Measurements from ENCODE around the gene EP400. TPM values are rescaled to one million over a fixed set of nuclear protein-coding genes. Genes with fewer than 3 reads are reported as not detected.
A peak's percentile ranks its signal among the peaks of the same experiment; 100 is the strongest.
"Not testable (repeated sequence)": the region's sequence is repeated elsewhere in the genome, so short reads cannot be mapped to it uniquely, and the experiment has no call there.

The EP400 gene
- total RNA-seq, 1 experiment from 2014 or later = 6.0 TPM

GRCh38 chr12:132029503-132030300 lies 80.0 kb downstream of the EP400 start:
- peak; percentile 21 for DNase-seq
- no peaks in the 10 kb centered on the region for H3K9me3 ChIP-seq
- no peak overlapping the region for H3K4me3 ChIP-seq
- H3K36me3 ChIP-seq = peaks cover 96% of the 10 kb centered on the region
- no peaks in the 10 kb centered on the region for H3K27me3 ChIP-seq

- Histone ChIP-seq H3K4me3 (no peak overlapping the region), H3K36me3 (peaks cover 98% of the 10 kb centered on the region), H3K9me3 (no peaks in the 10 kb centered on the region), H3K27me3 (no peaks in the 10 kb centered on the region)
- peak; percentile 26 for DNase-seq
These were observed 80.8 kb downstream of the EP400 start for GRCh38 chr12:132030367-132031038.

GRCh38 chr12:132033627-132034026 lies 83.9 kb downstream of the EP400 start:
- no peak for DNase-seq
- no peaks in the 10 kb centered on the region for H3K27me3 ChIP-seq
- H3K4me3 ChIP-seq = no peak overlapping the region
- no peaks in the 10 kb centered on the region for H3K9me3 ChIP-seq
- H3K36me3 ChIP-seq = peaks cover 93% of the 10 kb centered on the region

GRCh38 chr12:132036063-132036683 lies 86.4 kb downstream of the EP400 start:
- no peak for DNase-seq
- no peaks in the 10 kb centered on the region for H3K9me3 ChIP-seq
- no peak overlapping the region for H3K4me3 ChIP-seq
- no peaks in the 10 kb centered on the region for H3K27me3 ChIP-seq
- H3K36me3 ChIP-seq = peaks cover 88% of the 10 kb centered on the region

- peaks cover 77% of the 10 kb centered on the region for H3K36me3 ChIP-seq
- H3K9me3 ChIP-seq = no peaks in the 10 kb centered on the region
- H3K27me3 ChIP-seq = no peaks in the 10 kb centered on the region
- no peak overlapping the region for H3K4me3 ChIP-seq
- no peak for DNase-seq
These were observed 91.3 kb downstream of the EP400 start for GRCh38 chr12:132040906-132041606.

GRCh38 chr12:132043216-132043615 lies 93.5 kb downstream of the EP400 start:
- Histone ChIP-seq H3K27me3 (no peaks in the 10 kb centered on the region), H3K4me3 (no peak overlapping the region), H3K36me3 (peaks cover 72% of the 10 kb centered on the region), H3K9me3 (no peaks in the 10 kb centered on the region)
- DNase-seq = no peak

GRCh38 chr12:132043770-132044467 lies 94.2 kb downstream of the EP400 start:
- no peaks in the 10 kb centered on the region for H3K9me3 ChIP-seq
- no peaks in the 10 kb centered on the region for H3K27me3 ChIP-seq
- peaks cover 70% of the 10 kb centered on the region for H3K36me3 ChIP-seq
- no peak for DNase-seq
- H3K4me3 ChIP-seq = no peak overlapping the region

- Histone ChIP-seq H3K4me3 (no peak overlapping the region), H3K36me3 (peaks cover 73% of the 10 kb centered on the region)
- no peak for DNase-seq
These were observed 95.1 kb downstream of the EP400 start for GRCh38 chr12:132044661-132045412.

GRCh38 chr12:132045751-132046150 lies 96.0 kb downstream of the EP400 start:
- DNase-seq = no peak
- Histone ChIP-seq H3K27me3 (no peaks in the 10 kb centered on the region), H3K36me3 (peaks cover 75% of the 10 kb centered on the region), H3K4me3 (no peak overlapping the region), H3K9me3 (no peaks in the 10 kb centered on the region)

More at GRCh38 chr12:132044661-132045412, 95.1 kb downstream of the EP400 start:
- Histone ChIP-seq H3K9me3 (no peaks in the 10 kb centered on the region), H3K27me3 (no peaks in the 10 kb centered on the region)

- DNase-seq = no peak
- no peaks in the 10 kb centered on the region for H3K9me3 ChIP-seq
- H3K27me3 ChIP-seq = no peaks in the 10 kb centered on the region
- H3K36me3 ChIP-seq = peaks cover 77% of the 10 kb centered on the region
- H3K4me3 ChIP-seq = no peak overlapping the region
These were observed 96.8 kb downstream of the EP400 start for GRCh38 chr12:132046561-132046960.

GRCh38 chr12:132047630-132048029 lies 97.9 kb downstream of the EP400 start:
- H3K4me3 ChIP-seq, DNase-seq, H3K27me3 ChIP-seq, H3K9me3 ChIP-seq: not testable (repeated sequence)
- H3K36me3 ChIP-seq = peaks cover 85% of the 10 kb centered on the region

- H3K9me3 ChIP-seq = no peaks in the 10 kb centered on the region
- peaks cover 89% of the 10 kb centered on the region for H3K36me3 ChIP-seq
- no peak overlapping the region for H3K4me3 ChIP-seq
- DNase-seq = no peak
- H3K27me3 ChIP-seq = no peaks in the 10 kb centered on the region
These were observed 99.7 kb downstream of the EP400 start for GRCh38 chr12:132049442-132049841.

- H3K36me3 ChIP-seq = peaks cover 87% of the 10 kb centered on the region
- no peaks in the 10 kb centered on the region for H3K27me3 ChIP-seq
- no peak overlapping the region for H3K4me3 ChIP-seq
- no peak for DNase-seq
- H3K9me3 ChIP-seq = no peaks in the 10 kb centered on the region
These were observed 100.1 kb downstream of the EP400 start for GRCh38 chr12:132049876-132050275.

GRCh38 chr12:132051718-132052117 lies 102.0 kb downstream of the EP400 start:
- not testable (repeated sequence) for H3K9me3 ChIP-seq, H3K4me3 ChIP-seq, H3K27me3 ChIP-seq
- H3K36me3 ChIP-seq = peaks cover 84% of the 10 kb centered on the region
- DNase-seq = peak; percentile 55

GRCh38 chr12:132052196-132052932 lies 102.6 kb downstream of the EP400 start:
- Histone ChIP-seq H3K9me3 (no peaks in the 10 kb centered on the region), H3K4me3 (no peak overlapping the region), H3K27me3 (no peaks in the 10 kb centered on the region), H3K36me3 (peaks cover 84% of the 10 kb centered on the region)
- no peak for DNase-seq

Measured in MG63 (cell line).